ENCODE measurements around the gene CUL1.

The CUL1 gene

GRCh38 chr7:148791546-148791945 is 92.8 kb downstream of the CUL1 start:
- H3K27me3 ChIP-seq (ENCODE audit: insufficient read depth, low read length, poor library complexity): no peaks in the 10 kb centered on the region
- H3K4me1 ChIP-seq (ENCODE audit: insufficient read depth, low read length): no peaks in the 10 kb centered on the region
- H3K79me2 ChIP-seq (ENCODE audit: insufficient read depth, low read length): 0 out of 2 replicates have a peak, but pooled peaks cover 2% of the 10 kb centered on the region
- H3K36me3 ChIP-seq (ENCODE audit: insufficient read depth, low read length): peaks cover 94% of the 10 kb centered on the region
- H3K4me3 ChIP-seq (ENCODE audit: low read depth in 1 of 2, low read length in 2 of 2): no peak overlapping the region
- H3K27ac ChIP-seq (ENCODE audit: low read length): no peak overlapping the region
- TF ChIP-seq EZH2 (IDR thresholded peaks at IDR 0.05; ENCODE audit: borderline replicate concordance, low read depth, low read length, severe bottlenecking): no peak
- no peak for TF ChIP-seq CTCF (IDR thresholded peaks at IDR 0.05; ENCODE audit: borderline replicate concordance, extremely low read depth, low read length, poor library complexity, severe bottlenecking)
- no peak overlapping the region for H3K4me2 ChIP-seq (ENCODE audit: insufficient read depth, low read length)
- H4K20me1 ChIP-seq (ENCODE audit: insufficient read depth, low read length): peaks cover 6% of the 10 kb centered on the region; the same call in 1 of the 2 replicates
- no peak for ATAC-seq (ENCODE audit: insufficient read depth, low read depth)
- no peak overlapping the region for H2AFZ ChIP-seq (ENCODE audit: low read depth, low read length)
- H3K9ac ChIP-seq (ENCODE audit: low read depth, low read length): no peak overlapping the region
- no peaks in the 10 kb centered on the region for H3K9me3 ChIP-seq (ENCODE audit: insufficient read depth, low read length, severe bottlenecking)
- DNase-seq: no peak

GRCh38 chr7:148793590-148793989 is 94.9 kb downstream of the CUL1 start:
- 0 out of 2 replicates have a peak, but pooled peaks cover 2% of the 10 kb centered on the region for H3K79me2 ChIP-seq (ENCODE audit: insufficient read depth, low read length)
- H2AFZ ChIP-seq (ENCODE audit: low read depth, low read length): no peak overlapping the region
- ATAC-seq (ENCODE audit: insufficient read depth, low read depth) (0 out of 3 replicates have a peak, but pooled peaks have one; percentile 29), DNase-seq (no peak)
- no peaks in the 10 kb centered on the region for H3K9me3 ChIP-seq (ENCODE audit: insufficient read depth, low read length, severe bottlenecking)
- no peak overlapping the region for H3K9ac ChIP-seq (ENCODE audit: low read depth, low read length)
- no peak overlapping the region for H3K4me2 ChIP-seq (ENCODE audit: insufficient read depth, low read length)
- no peaks in the 10 kb centered on the region for H3K27me3 ChIP-seq (ENCODE audit: insufficient read depth, low read length, poor library complexity)
- TF ChIP-seq EZH2 (IDR thresholded peaks at IDR 0.05; ENCODE audit: borderline replicate concordance, low read depth, low read length, severe bottlenecking) (no peak), CTCF (IDR thresholded peaks at IDR 0.05; ENCODE audit: borderline replicate concordance, extremely low read depth, low read length, poor library complexity, severe bottlenecking) (no peak)
- no peaks in the 10 kb centered on the region for H3K4me1 ChIP-seq (ENCODE audit: insufficient read depth, low read length)
- H3K27ac ChIP-seq (ENCODE audit: low read length): 0 out of 2 replicates have a peak overlapping the region, but pooled peaks have one; percentile 20
- no peak overlapping the region for H3K4me3 ChIP-seq (ENCODE audit: low read depth in 1 of 2, low read length in 2 of 2)
- peaks cover 7% of the 10 kb centered on the region; the same call in 1 of the 2 replicates for H4K20me1 ChIP-seq (ENCODE audit: insufficient read depth, low read length)
- peaks cover 95% of the 10 kb centered on the region for H3K36me3 ChIP-seq (ENCODE audit: insufficient read depth, low read length)

- H3K4me2 ChIP-seq (ENCODE audit: insufficient read depth, low read length): no peak overlapping the region
- no peak overlapping the region for H3K4me3 ChIP-seq (ENCODE audit: low read depth in 1 of 2, low read length in 2 of 2)
- H4K20me1 ChIP-seq (ENCODE audit: insufficient read depth, low read length): peaks cover 7% of the 10 kb centered on the region; the same call in 1 of the 2 replicates
- no peak overlapping the region for H3K9ac ChIP-seq (ENCODE audit: low read depth, low read length)
- no peaks in the 10 kb centered on the region for H3K27me3 ChIP-seq (ENCODE audit: insufficient read depth, low read length, poor library complexity)
- no peak for DNase-seq
- H3K36me3 ChIP-seq (ENCODE audit: insufficient read depth, low read length): peaks cover 95% of the 10 kb centered on the region
- H3K9me3 ChIP-seq (ENCODE audit: insufficient read depth, low read length, severe bottlenecking): no peaks in the 10 kb centered on the region
- H3K79me2 ChIP-seq (ENCODE audit: insufficient read depth, low read length): 0 out of 2 replicates have a peak, but pooled peaks cover 2% of the 10 kb centered on the region
- no peak overlapping the region for H2AFZ ChIP-seq (ENCODE audit: low read depth, low read length)
- no peak for ATAC-seq (ENCODE audit: insufficient read depth, low read depth)
- TF ChIP-seq CTCF (IDR thresholded peaks at IDR 0.05; ENCODE audit: borderline replicate concordance, extremely low read depth, low read length, poor library complexity, severe bottlenecking) (no peak), EZH2 (IDR thresholded peaks at IDR 0.05; ENCODE audit: borderline replicate concordance, low read depth, low read length, severe bottlenecking) (no peak)
- no peaks in the 10 kb centered on the region for H3K4me1 ChIP-seq (ENCODE audit: insufficient read depth, low read length)
- no peak overlapping the region for H3K27ac ChIP-seq (ENCODE audit: low read length)
These were observed 95.8 kb downstream of the CUL1 start for GRCh38 chr7:148794476-148794875.

Measured in DND-41 (cell line).